PC-3 (cell line): ENCODE data around the gene NR1D2. TPM values are rescaled to one million over a fixed set of nuclear protein-coding genes. Genes with fewer than 3 reads are reported as not detected.

Source experiments
- ATAC-seq: fragments of 200-7000 bp; cut with Tn5 transposase; 2 replicates; pipeline ENCODE4 v1.9.1; 2020; ENCODE audit warnings: mild to moderate bottlenecking, moderate library complexity
- BruUV-seq: library from RNA; stranded (reverse); fragments of 400-500 nt; replicated peaks from 2 replicates; lab custom pipeline; 2021; lab: Mats Ljungman, UMichigan
- CTCF ChIA-PET: fragments of 300-600 bp; sonication (Branson Sonifier 250); formaldehyde crosslinking; loops from one replicate; lab custom pipeline; 2022; ENCODE audit warnings: antibody characterized with exemption; lab: Charles Lee
- POLR2A ChIA-PET: fragments of 300-600 bp; sonication (Branson Sonifier 250); formaldehyde crosslinking; loops from one replicate; lab custom pipeline; 2022; ENCODE audit warnings: antibody characterized with exemption; ENCODE audit not compliant: unreplicated experiment; lab: Charles Lee
- DNase-seq: peaks from one replicate; pipeline ENCODE4 v3.0.0-alpha.2; 2015
- H2AFZ ChIP-seq: fragments of 300-600 bp; sonication (generic); 2 replicates; pipeline ENCODE4 v1.6.0; 2016; ENCODE audit warnings: antibody characterized with exemption, low read length
- H3F3A ChIP-seq: fragments of 300-600 bp; sonication (generic); one replicate; pipeline ENCODE4 v1.6.0; 2017; ENCODE audit warnings: antibody characterized with exemption, low read length, control low read depth, mild to moderate bottlenecking; ENCODE audit not compliant: unreplicated experiment
- H3K27ac ChIP-seq: fragments of 300-600 bp; sonication (generic); 2 replicates; pipeline ENCODE4 v1.5.1; 2016; ENCODE audit warnings: mild to moderate bottlenecking, low read length
- H3K27me3 ChIP-seq: fragments of 300-600 bp; sonication (generic); 2 replicates; pipeline ENCODE4 v1.6.1; 2016; ENCODE audit warnings: low read length, mixed read lengths
- H3K36me3 ChIP-seq: fragments of 300-600 bp; sonication (generic); 2 replicates; pipeline ENCODE4 v1.6.1; 2016; ENCODE audit warnings: low read depth, mixed run types, low read length, mixed read lengths
- H3K4me1 ChIP-seq: fragments of 300-600 bp; sonication (generic); 2 replicates; pipeline ENCODE4 v1.5.1; 2016; ENCODE audit warnings: low read length; ENCODE audit not compliant: insufficient read depth
- H3K4me2 ChIP-seq: fragments of 300-600 bp; sonication (generic); 2 replicates; pipeline ENCODE4 v1.6.0; 2016; ENCODE audit warnings: low read length
- H3K4me3 ChIP-seq: fragments of 300-600 bp; sonication (generic); 2 replicates; pipeline ENCODE4 v1.5.1; 2016; ENCODE audit warnings: mild to moderate bottlenecking, low read length, mixed read lengths
- H3K79me2 ChIP-seq: fragments of 300-600 bp; sonication (generic); 2 replicates; pipeline ENCODE4 v1.6.1; 2017; ENCODE audit warnings: low read length, mixed read lengths
- H3K9ac ChIP-seq: fragments of 300-600 bp; sonication (generic); 2 replicates; pipeline ENCODE4 v1.6.0; 2016; ENCODE audit warnings: mild to moderate bottlenecking, low read length
- H3K9me2 ChIP-seq: fragments of 300-600 bp; sonication (generic); replicated peaks from 2 replicates; pipeline ENCODE4 v1.6.1; 2016; ENCODE audit warnings: mixed run types, low read length, mixed read lengths
- H3K9me3 ChIP-seq: fragments of 300-600 bp; sonication (generic); 2 replicates; pipeline ENCODE4 v1.6.1; 2016; ENCODE audit warnings: low read length, mixed read lengths
- H4K20me1 ChIP-seq: fragments of 300-600 bp; sonication (generic); 2 replicates; pipeline ENCODE4 v1.6.1; 2016; ENCODE audit warnings: low read length, mixed read lengths
- CTCF ChIP-seq: fragments of 300-600 bp; sonication (generic); conservative IDR thresholded peaks from 2 replicates; pipeline ENCODE4 v1.5.1; 2017; ENCODE audit warnings: antibody characterized with exemption, low read depth, mild to moderate bottlenecking, low read length
- EZH2 ChIP-seq: fragments of 300-600 bp; sonication (generic); IDR thresholded peaks from one replicate; pipeline ENCODE4 v1.6.1; 2017; ENCODE audit warnings: antibody characterized with exemption, mild to moderate bottlenecking, low read length; ENCODE audit not compliant: unreplicated experiment
- EZH2phosphoT487 ChIP-seq: fragments of 300-600 bp; sonication (generic); IDR thresholded peaks from 2 replicates; pipeline ENCODE4 v1.6.1; 2018; ENCODE audit warnings: mild to moderate bottlenecking, antibody characterized with exemption, low read length, borderline replicate concordance
- intact Hi-C: fragments of 100-400 bp; cut with micrococcal nuclease; formaldehyde crosslinking; loops from 2 replicates; pipeline ENCODE4 v1.9.0; 2023
- total RNA-seq: library from RNA; depleted of rRNA; stranded (reverse); fragments of >200 nt; gene quantifications from 2 replicates; pipeline ENCODE4 v1.2.3, GENCODE V29; 2014

Gene NR1D2
- total RNA-seq, 1 experiment from 2014 or later, result 24.7 TPM

- ChIA-PET POLR2A (no interaction called here), CTCF (no interaction called here)
- DNase-seq (no peak), ATAC-seq (no peak)
- H3K9me3 ChIP-seq, result no peaks in the 10 kb centered on the region
- no peaks in the 10 kb centered on the region for H3K36me3 ChIP-seq
- no peaks in the 10 kb centered on the region for H4K20me1 ChIP-seq
- TF ChIP-seq EZH2phosphoT487 (no peak), EZH2 (no peak), CTCF (no peak)
- intact Hi-C loops, result no loop called here
- no peaks in the 10 kb centered on the region for H3F3A ChIP-seq
- no peaks in the 10 kb centered on the region for H3K4me1 ChIP-seq
- no peaks in the 10 kb centered on the region for H3K9me2 ChIP-seq
- H3K4me3 ChIP-seq, result no peak overlapping the region
- H3K4me2 ChIP-seq, result no peak overlapping the region
- no peaks in the 10 kb centered on the region for H3K79me2 ChIP-seq
- BruUV-seq, result no TSS peak
- no peaks in the 10 kb centered on the region for H3K27me3 ChIP-seq
- H2AFZ ChIP-seq, result no peak overlapping the region
- no peak overlapping the region for H3K27ac ChIP-seq
- H3K9ac ChIP-seq, result no peak overlapping the region
Measured at GRCh38 chr3:24012589-24013269, 67.6 kb downstream of the NR1D2 start.

DNA sequence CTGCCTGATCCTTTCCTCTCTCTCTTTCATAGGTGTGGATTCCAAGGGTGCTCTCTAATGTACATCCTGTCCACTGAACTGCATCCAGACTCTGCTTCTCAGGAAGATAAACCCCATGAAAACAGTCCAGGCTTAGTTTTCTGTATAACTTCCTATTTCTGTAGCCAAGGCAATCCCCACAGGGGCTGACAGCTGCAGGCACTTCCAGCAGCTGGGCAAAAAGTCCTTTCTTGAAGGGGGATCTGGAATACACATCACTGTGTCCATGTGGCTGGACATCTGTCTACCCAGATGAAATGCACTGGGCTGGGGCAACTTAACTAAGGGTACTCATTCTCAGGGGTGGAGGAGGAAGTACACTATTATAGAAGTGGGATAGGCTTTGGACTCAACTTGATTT, 72.2 kb downstream of the NR1D2 start:
- DNase-seq (no peak), ATAC-seq (no peak)
- no peaks in the 10 kb centered on the region for H3K36me3 ChIP-seq
- H3K9me3 ChIP-seq, result no peaks in the 10 kb centered on the region
- POLR2A ChIA-PET, result no interaction called here
- no peaks in the 10 kb centered on the region for H3K9me2 ChIP-seq
- no peak overlapping the region for H3K4me2 ChIP-seq
- no peak overlapping the region for H3K27ac ChIP-seq
- H3F3A ChIP-seq, result no peaks in the 10 kb centered on the region
- TF ChIP-seq EZH2, result no peak
- TF ChIP-seq EZH2phosphoT487, result no peak
- CTCF ChIA-PET, result no interaction called here
- BruUV-seq, result no TSS peak
- no peaks in the 10 kb centered on the region for H3K4me1 ChIP-seq
- no peak overlapping the region for H3K9ac ChIP-seq
- intact Hi-C loops, result no loop called here
- no peaks in the 10 kb centered on the region for H4K20me1 ChIP-seq
- no peak overlapping the region for H3K4me3 ChIP-seq
- H3K79me2 ChIP-seq, result no peaks in the 10 kb centered on the region
- H3K27me3 ChIP-seq, result no peaks in the 10 kb centered on the region
- H2AFZ ChIP-seq, result no peak overlapping the region

DNA sequence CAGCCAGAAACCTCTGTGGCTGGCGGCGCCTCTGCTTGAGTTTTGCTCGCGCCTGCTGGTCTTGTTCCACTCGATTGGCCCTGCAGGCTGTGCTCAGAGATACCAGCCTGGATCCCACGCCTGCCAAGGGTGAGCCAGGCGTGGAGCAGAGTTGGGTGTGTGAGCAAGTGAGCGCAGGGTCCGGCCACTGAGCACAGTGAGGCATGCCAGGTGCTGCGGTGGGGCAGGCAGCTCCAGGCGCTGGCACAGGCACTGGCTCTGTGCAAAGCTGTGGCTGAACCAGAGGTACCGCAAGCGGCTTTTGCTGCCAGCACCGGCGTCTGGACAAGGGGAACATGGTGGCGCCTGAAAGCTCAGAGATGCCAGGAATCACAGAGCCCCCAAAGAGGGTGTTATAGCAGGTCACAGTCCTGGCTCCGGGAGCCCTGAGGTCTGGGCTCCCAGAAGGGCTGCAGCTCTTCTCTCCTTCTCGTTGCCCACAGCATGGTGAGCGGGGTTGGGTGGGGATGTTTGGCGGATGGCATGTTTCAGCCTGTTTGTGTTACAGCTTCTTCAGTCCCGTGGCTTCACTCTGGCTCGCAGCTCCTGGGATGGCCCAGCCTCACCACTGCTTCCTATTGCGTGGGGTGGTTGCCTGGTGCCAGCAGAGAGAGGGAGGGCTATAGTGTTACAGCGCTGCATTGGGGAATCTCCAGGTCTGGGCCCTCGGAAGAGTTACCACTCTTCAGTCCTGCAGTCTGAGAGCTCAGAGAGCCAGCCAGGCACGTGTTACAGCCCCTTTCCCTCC, 73.9 kb downstream of the NR1D2 start:
- Histone ChIP-seq H4K20me1 (no peaks in the 10 kb centered on the region), H3K36me3 (no peaks in the 10 kb centered on the region), H3K4me2 (no peak overlapping the region), H3K4me3 (no peak overlapping the region), H3F3A (no peaks in the 10 kb centered on the region), H3K27me3 (no peaks in the 10 kb centered on the region), H3K9ac (no peak overlapping the region), H3K9me2 (no peaks in the 10 kb centered on the region), H3K9me3 (no peaks in the 10 kb centered on the region), H3K79me2 (no peaks in the 10 kb centered on the region), H3K27ac (no peak overlapping the region), H2AFZ (no peak overlapping the region), H3K4me1 (no peaks in the 10 kb centered on the region)
- no peak for DNase-seq
- ChIA-PET POLR2A (no interaction called here), CTCF (no interaction called here)
- ATAC-seq, result no peak
- TF ChIP-seq CTCF, result no peak
- TF ChIP-seq EZH2, result no peak
- TF ChIP-seq EZH2phosphoT487, result no peak
- no TSS peak for BruUV-seq
- intact Hi-C loops, result no loop called here
